HG02938 (cell line): Measurements from ENCODE around the gene FAM20C.

Source experiments
- ATAC-seq: cut with Tn5 transposase; IDR thresholded peaks from one replicate; pipeline ENCODE4 v1.9.1; 2021; ENCODE audit warnings: mild to moderate bottlenecking, moderate library complexity; ENCODE audit not compliant: unreplicated experiment

The FAM20C gene

GRCh38 chr7:158771-159170, 33.6 kb upstream of the FAM20C start:
- ATAC-seq, result no peak

GRCh38 chr7:159370-160270, 32.8 kb upstream of the FAM20C start:
- no peak for ATAC-seq

GRCh38 chr7:160958-161725, 31.2 kb upstream of the FAM20C start:
- ATAC-seq, result no peak

- no peak for ATAC-seq
Observed at GRCh38 chr7:162632-163297, 29.6 kb upstream of the FAM20C start.

GRCh38 chr7:163298-163695, 29.1 kb upstream of the FAM20C start:
- ATAC-seq, result no peak

GRCh38 chr7:163971-164881, 28.1 kb upstream of the FAM20C start:
- ATAC-seq, result no peak

- no peak for ATAC-seq
Observed at GRCh38 chr7:164882-165660, 27.3 kb upstream of the FAM20C start.

- no peak for ATAC-seq
Observed at GRCh38 chr7:165661-166337, 26.6 kb upstream of the FAM20C start.

- ATAC-seq, result no peak
Observed at GRCh38 chr7:166338-167060, 25.9 kb upstream of the FAM20C start.

- no peak for ATAC-seq
Observed at GRCh38 chr7:167090-167855, 25.1 kb upstream of the FAM20C start.

- ATAC-seq, result no peak
Observed at GRCh38 chr7:167976-168791, 24.2 kb upstream of the FAM20C start.

GRCh38 chr7:169276-170172, 22.8 kb upstream of the FAM20C start:
- no peak for ATAC-seq

- ATAC-seq, result no peak
Observed at GRCh38 chr7:170551-171363, 21.6 kb upstream of the FAM20C start.

- ATAC-seq, result no peak
Observed at GRCh38 chr7:171364-171904, 20.9 kb upstream of the FAM20C start.
